Choroid plexus epithelial cell (primary cell): ENCODE measurements around the gene MAD1L1.
"Not testable (repeated sequence)": the region's sequence is repeated elsewhere in the genome, so short reads cannot be mapped to it uniquely, and the experiment has no call there.

Experiments
- DNase-seq: peaks from one replicate; pipeline ENCODE4 v3.0.0-alpha.2; 2010; ENCODE audit warnings: low read depth
- H3K4me3 ChIP-seq: 2 replicates; pipeline ENCODE4 v1.5.1; 2011; ENCODE audit warnings: low read depth, mild to moderate bottlenecking, control low read depth, low read length, moderate library complexity
- CTCF ChIP-seq: conservative IDR thresholded peaks from 2 replicates; pipeline ENCODE4 v1.5.1; 2011; ENCODE audit warnings: low read depth, mild to moderate bottlenecking, control low read depth, inconsistent platforms, low read length, moderate library complexity

The MAD1L1 gene

GRCh38 chr7:2062648-2063047 lies 170.1 kb downstream of the MAD1L1 start:
- no peak overlapping the region for H3K4me3 ChIP-seq
- no peak for TF ChIP-seq CTCF
- no peak for DNase-seq

- peak; percentile 60 for DNase-seq
- TF ChIP-seq CTCF = no peak
- H3K4me3 ChIP-seq = no peak overlapping the region
Measured at GRCh38 chr7:2060701-2061100, 172.0 kb downstream of the MAD1L1 start.

- H3K4me3 ChIP-seq = no peak overlapping the region
- TF ChIP-seq CTCF = no peak
- DNase-seq = no peak
Measured at GRCh38 chr7:2059964-2060700, 172.6 kb downstream of the MAD1L1 start.

- DNase-seq, H3K4me3 ChIP-seq: not testable (repeated sequence)
Measured at GRCh38 chr7:2058246-2058645, 174.5 kb downstream of the MAD1L1 start.

- H3K4me3 ChIP-seq = no peak overlapping the region
- DNase-seq = no peak
- TF ChIP-seq CTCF = no peak
Measured at GRCh38 chr7:2055956-2056355, 176.8 kb downstream of the MAD1L1 start.

GRCh38 chr7:2054927-2055326 lies 177.8 kb downstream of the MAD1L1 start:
- DNase-seq = no peak
- TF ChIP-seq CTCF = no peak
- no peak overlapping the region for H3K4me3 ChIP-seq

- DNase-seq = no peak
- no peak for TF ChIP-seq CTCF
- no peak overlapping the region for H3K4me3 ChIP-seq
Measured at GRCh38 chr7:2053395-2053794, 179.3 kb downstream of the MAD1L1 start.
